HG02623 (cell line): ENCODE measurements around the gene MICAL2.

Experiments
- ATAC-seq: cut with Tn5 transposase; IDR thresholded peaks from one replicate; pipeline ENCODE4 v1.9.1; 2021; ENCODE audit warnings: moderate library complexity; ENCODE audit not compliant: unreplicated experiment

Gene MICAL2

DNA sequence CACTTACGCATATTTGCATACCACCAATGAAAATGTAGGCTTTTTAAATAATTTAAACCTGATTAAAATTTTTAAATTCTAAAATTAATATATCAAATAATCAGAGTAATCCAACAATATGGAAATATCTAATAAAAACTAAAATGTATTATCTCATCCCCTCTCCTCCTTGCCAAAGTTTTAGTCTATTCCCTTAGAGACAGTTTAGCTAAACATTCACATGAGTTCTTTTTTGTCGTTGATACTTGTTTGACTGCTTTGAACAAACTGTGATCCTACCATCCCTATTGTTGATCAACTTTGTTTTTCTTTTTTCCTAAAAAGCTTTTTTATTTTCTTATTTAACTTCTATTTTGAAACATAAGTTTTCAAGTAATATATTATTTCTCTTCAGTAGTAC is 185.6 kb downstream of the MICAL2 start:
- ATAC-seq = no peak

DNA sequence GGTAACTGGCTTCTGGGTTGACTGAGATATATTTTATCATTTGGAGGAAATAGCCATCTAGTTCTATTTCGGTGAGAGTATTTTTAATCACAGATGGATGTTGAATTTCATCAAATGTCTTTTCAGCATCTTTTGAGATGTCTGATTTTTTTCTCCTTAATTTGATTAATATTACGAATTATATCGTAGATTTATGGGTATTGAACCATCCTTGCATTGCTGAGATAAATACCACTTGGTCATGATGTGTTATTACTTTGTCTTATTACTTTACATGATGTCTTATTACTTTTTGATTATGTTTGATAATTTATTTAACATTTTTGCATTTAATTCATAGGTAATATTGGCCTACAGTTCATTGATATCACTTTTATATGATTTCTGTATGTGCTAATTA is 188.2 kb downstream of the MICAL2 start:
- no peak for ATAC-seq

DNA sequence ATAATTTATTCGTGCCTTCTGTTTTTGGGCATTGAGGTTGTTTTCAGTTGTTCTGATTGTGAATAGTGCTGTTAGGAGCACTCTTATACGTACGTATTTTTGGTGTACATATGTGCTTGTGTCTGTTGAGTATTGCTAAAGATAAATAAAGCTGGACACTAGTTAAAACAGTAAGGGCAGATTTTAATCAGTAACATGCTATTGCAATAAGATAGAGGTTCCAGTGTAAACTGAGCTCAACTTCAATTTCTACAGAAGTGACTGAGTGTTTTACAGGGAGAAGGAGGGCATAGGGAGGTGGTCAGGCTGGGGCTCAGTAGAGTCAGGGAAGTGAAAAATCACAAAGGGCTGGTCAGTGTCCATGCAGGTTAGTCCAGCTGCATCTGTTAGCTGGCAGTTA is 191.0 kb downstream of the MICAL2 start:
- ATAC-seq = no peak

DNA sequence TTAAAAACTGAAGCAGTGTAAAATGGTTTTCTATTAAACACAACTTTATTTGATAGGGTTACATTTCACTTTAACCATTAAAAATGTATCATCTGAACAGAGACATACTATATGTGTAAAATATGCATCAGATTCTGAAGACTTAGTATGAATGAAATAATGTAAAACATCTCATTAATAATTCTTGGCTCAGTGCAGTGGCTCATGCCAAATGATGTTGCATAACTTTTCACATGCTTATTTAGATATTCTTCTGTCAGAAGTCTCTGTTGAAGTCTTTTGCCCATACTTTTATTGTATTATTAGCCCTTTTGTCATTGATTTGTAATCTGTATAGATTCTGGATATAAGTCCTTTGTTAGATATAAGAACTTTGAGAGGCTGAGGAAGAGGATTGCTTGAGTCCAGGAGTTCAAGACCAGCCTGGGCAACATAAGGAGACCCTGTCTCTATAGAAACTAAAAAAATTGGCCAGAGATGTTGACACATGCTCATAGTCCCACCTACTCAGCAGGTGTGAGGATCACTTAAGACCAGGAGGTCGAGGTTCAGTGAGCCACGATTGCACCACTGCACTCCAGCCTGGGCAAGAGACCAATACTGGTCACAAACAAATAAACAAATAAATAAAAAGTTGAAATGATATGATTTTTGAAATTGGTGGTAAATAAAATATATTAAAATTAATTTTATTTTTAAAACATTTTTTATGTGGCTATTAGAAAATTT is 193.2 kb downstream of the MICAL2 start:
- ATAC-seq = no peak

DNA sequence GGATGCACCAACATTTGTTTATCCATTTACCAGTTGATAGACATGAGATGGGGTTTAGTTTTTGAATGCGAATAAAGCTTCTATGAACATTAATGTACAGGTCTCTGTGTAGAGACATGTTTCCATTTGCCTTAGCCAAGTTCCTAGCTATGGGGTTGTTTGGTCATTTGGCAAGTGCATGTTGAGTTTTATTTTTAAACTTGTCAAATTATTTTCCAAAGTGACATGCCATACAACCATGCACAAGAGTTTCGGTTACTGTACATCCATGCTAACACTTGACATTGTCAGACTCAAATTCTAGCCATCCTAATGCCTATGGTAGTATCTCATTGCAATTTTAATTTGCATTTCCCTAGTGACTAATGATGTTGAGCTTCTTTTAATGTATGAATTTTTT is 196.4 kb downstream of the MICAL2 start:
- ATAC-seq = no peak

DNA sequence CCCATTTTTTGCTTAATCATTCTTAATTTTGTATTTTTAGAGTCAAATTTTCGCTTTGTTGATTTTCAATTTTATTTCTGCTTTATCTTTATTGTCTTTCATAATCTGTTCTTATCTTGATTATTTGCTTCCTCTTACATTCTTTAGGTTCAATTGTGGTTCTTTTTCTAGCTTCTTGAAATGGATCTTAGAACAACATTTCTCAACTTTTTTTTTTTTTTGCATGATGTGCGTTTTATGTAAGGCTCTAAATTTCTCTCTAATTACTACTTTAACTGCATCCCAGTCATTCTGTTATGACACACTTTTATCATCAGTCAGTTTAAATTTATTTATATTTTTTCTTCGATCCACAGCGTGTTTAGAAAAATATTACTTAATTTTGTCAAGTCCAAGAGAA is 201.7 kb downstream of the MICAL2 start:
- no peak for ATAC-seq
